Endothelial cell of umbilical vein (primary cell): Measurements from ENCODE around the gene VWA8. TPM values are rescaled to one million over a fixed set of nuclear protein-coding genes. Genes with fewer than 3 reads are reported as not detected.

Source experiments
- BruUV-seq: library from RNA; stranded (reverse); fragments of 400-500 nt; replicated peaks from 2 replicates; lab custom pipeline; 2021; lab: Mats Ljungman, UMichigan
- CTCF ChIA-PET: fragments of 300-600, 350-600 bp; sonication (Branson Sonifier 250); formaldehyde crosslinking; loops from one replicate; lab custom pipeline; 2021; ENCODE audit warnings: antibody characterized with exemption, inconsistent platforms; lab: Charles Lee
- POLR2A ChIA-PET: fragments of 300-600, 350-600 bp; sonication (Branson Sonifier 250); formaldehyde crosslinking; loops from one replicate; lab custom pipeline; 2021; ENCODE audit warnings: antibody characterized with exemption, inconsistent platforms; lab: Charles Lee
- DNase-seq: peaks from one replicate; pipeline ENCODE4 v3.0.0-alpha.2; 2011; ENCODE audit warnings: low read depth, low spot score
- FAIRE-seq: peaks from 2 replicates; lab custom pipeline; 2011; peaks lifted over from hg19 to GRCh38; lab: Jason Lieb, UNC
- H2AFZ ChIP-seq: 2 replicates; pipeline ENCODE4 v1.6.0; 2012; ENCODE audit warnings: low read depth, low read length, control low read depth, inconsistent platforms
- H3K27ac ChIP-seq: 2 replicates; pipeline ENCODE4 v1.5.1; 2011; ENCODE audit warnings: low read depth, mild to moderate bottlenecking, control low read depth, low read length, moderate library complexity; ENCODE audit not compliant: insufficient read depth
- H3K27me3 ChIP-seq, 2 experiments: 2 replicates each; pipeline versions ENCODE4 v1.6.0 to v1.6.1; 2011; ENCODE audit warnings: low read length in 2 of 2, mixed read lengths in 1 of 2; ENCODE audit not compliant: control insufficient read depth in 2 of 2, insufficient read depth in 2 of 2
- H3K36me3 ChIP-seq, 2 experiments: 2 replicates in 1 of 2; 3 replicates in 1 of 2; pipeline ENCODE4 v1.5.1; 2011; ENCODE audit warnings: low read length in 2 of 2, mild to moderate bottlenecking in 1 of 2, moderate library complexity in 1 of 2; ENCODE audit not compliant: control insufficient read depth in 2 of 2, insufficient read depth in 2 of 2; ENCODE audit errors: extremely low read depth in 1 of 2
- H3K4me1 ChIP-seq: 3 replicates; pipeline ENCODE4 v1.5.1; 2011; ENCODE audit warnings: mild to moderate bottlenecking, low read length; ENCODE audit not compliant: control insufficient read depth, insufficient read depth; ENCODE audit errors: extremely low read depth
- H3K4me2 ChIP-seq: 2 replicates; pipeline ENCODE4 v1.6.1; 2011; ENCODE audit warnings: low read length, control low read depth, mixed read lengths; ENCODE audit not compliant: insufficient read depth
- H3K4me3 ChIP-seq, 3 experiments: fragments of 200-600 bp in 1 of 3; sonication (generic), shearing (Covaris generic) in 1 of 3; replicated peaks in 1 of 3; 2 replicates each; pipeline ENCODE4 v1.5.1; 2011 to 2016; ENCODE audit warnings: control low read depth in 3 of 3, low read length in 3 of 3, mild to moderate bottlenecking in 2 of 3, inconsistent platforms in 1 of 3, low read depth in 1 of 3, moderate library complexity in 1 of 3; ENCODE audit not compliant: insufficient read depth in 1 of 3
- H3K79me2 ChIP-seq: 2 replicates; pipeline ENCODE4 v1.6.0; 2012; ENCODE audit warnings: low read length, inconsistent platforms; ENCODE audit not compliant: control insufficient read depth, insufficient read depth
- H3K9ac ChIP-seq: replicated peaks from 2 replicates; pipeline ENCODE3; 2011; ENCODE audit warnings: low read length, control low read depth; ENCODE audit not compliant: insufficient read depth; ENCODE audit errors: extremely low read depth
- H3K9me1 ChIP-seq: replicated peaks from 3 replicates; pipeline ENCODE4 v1.6.0; 2011; ENCODE audit warnings: mild to moderate bottlenecking, low read length; ENCODE audit not compliant: control insufficient read depth, insufficient read depth; ENCODE audit errors: extremely low read depth
- H3K9me3 ChIP-seq: replicated peaks from 2 replicates; pipeline ENCODE4 v1.5.1; 2012; ENCODE audit warnings: low read length, inconsistent platforms; ENCODE audit not compliant: control insufficient read depth, insufficient read depth
- H4K20me1 ChIP-seq: replicated peaks from 2 replicates; pipeline ENCODE3; 2011; ENCODE audit warnings: mild to moderate bottlenecking, low read length; ENCODE audit not compliant: control insufficient read depth, insufficient read depth; ENCODE audit errors: extremely low read depth
- CTCF ChIP-seq, 2 donors: IDR thresholded peaks; 1 replicate in 1 of 2; 2 replicates in 1 of 2; pipeline ENCODE4 v1.5.1; 2011; ENCODE audit warnings: low read length in 2 of 2, mild to moderate bottlenecking in 2 of 2, moderate library complexity in 2 of 2, control low read depth in 1 of 2, inconsistent platforms in 1 of 2, low read depth in 1 of 2; ENCODE audit not compliant: insufficient read depth in 1 of 2; ENCODE audit errors: extremely low read depth in 1 of 2
- EZH2 ChIP-seq: IDR thresholded peaks from 2 replicates; pipeline ENCODE4 v1.6.1; 2012; ENCODE audit warnings: borderline replicate concordance, low read depth, mild to moderate bottlenecking, moderate library complexity, low read length, inconsistent platforms; ENCODE audit not compliant: severe bottlenecking
- FOS ChIP-seq: IDR thresholded peaks from 2 replicates; pipeline ENCODE4 v1.6.1; 2011; ENCODE audit warnings: mild to moderate bottlenecking, low read length, moderate library complexity, borderline replicate concordance; ENCODE audit not compliant: insufficient read depth
- GATA2 ChIP-seq: IDR thresholded peaks from 2 replicates; pipeline ENCODE4 v1.7.0; 2011; ENCODE audit warnings: low read depth, mild to moderate bottlenecking, moderate library complexity, mixed read lengths, low read length; ENCODE audit not compliant: insufficient read length, insufficient read depth
- JUN ChIP-seq: IDR thresholded peaks from 2 replicates; pipeline ENCODE4 v1.6.1; 2011; ENCODE audit warnings: borderline replicate concordance, low read depth; ENCODE audit not compliant: insufficient read length, insufficient read depth
- MAX ChIP-seq: IDR thresholded peaks from 2 replicates; pipeline ENCODE4 v1.6.1; 2011; ENCODE audit not compliant: insufficient read depth, insufficient read length
- MYC ChIP-seq: IDR thresholded peaks from one replicate; pipeline ENCODE4 v1.6.1; 2011; ENCODE audit warnings: mild to moderate bottlenecking, low read depth, low read length
- POLR2A ChIP-seq: IDR thresholded peaks from 2 replicates; pipeline ENCODE4 v1.6.1; 2012; ENCODE audit warnings: low read depth, mild to moderate bottlenecking, control low read depth, low read length
- POLR2AphosphoS5 ChIP-seq: IDR thresholded peaks from 2 replicates; pipeline ENCODE4 v1.6.1; 2012; ENCODE audit warnings: low read depth, mild to moderate bottlenecking, control low read depth, low read length, moderate library complexity; ENCODE audit not compliant: insufficient read depth
- dilution Hi-C: fragments of 300-500 bp; cut with MboI; formaldehyde crosslinking; loops from one replicate; pipeline ENCODE4 v1.15.0; 2019; ENCODE audit warnings: low sequenced_read_pairs; ENCODE audit not compliant: extremely low pct_ligation_motif_present
- intact Hi-C: fragments of 100-400 bp; cut with micrococcal nuclease; formaldehyde crosslinking; loops from one replicate; pipeline ENCODE4 v1.10.0; 2022
- polyA plus RNA-seq, 4 experiments: library from polyadenylated mRNA; depleted of rRNA in 3 of 4; stranded (reverse) in 3 of 4; unstranded in 1 of 4; fragments of >200 nt; gene quantifications; 2 replicates each; pipeline versions ENCODE4 v1.2.1 to v1.2.3, GENCODE V29; 2011 to 2012; ENCODE audit warnings: missing spikeins in 1 of 4
- total RNA-seq: library from RNA; stranded (reverse); gene quantifications from 2 replicates; pipeline ENCODE4 v1.2.3, GENCODE V29; 2021

VWA8 gene
- total and polyA plus RNA-seq, 2 donors (not counting 3 experiments of a cell fraction or from before 2014, with no cell fraction given): 2.9 to 11.3 TPM

DNA sequence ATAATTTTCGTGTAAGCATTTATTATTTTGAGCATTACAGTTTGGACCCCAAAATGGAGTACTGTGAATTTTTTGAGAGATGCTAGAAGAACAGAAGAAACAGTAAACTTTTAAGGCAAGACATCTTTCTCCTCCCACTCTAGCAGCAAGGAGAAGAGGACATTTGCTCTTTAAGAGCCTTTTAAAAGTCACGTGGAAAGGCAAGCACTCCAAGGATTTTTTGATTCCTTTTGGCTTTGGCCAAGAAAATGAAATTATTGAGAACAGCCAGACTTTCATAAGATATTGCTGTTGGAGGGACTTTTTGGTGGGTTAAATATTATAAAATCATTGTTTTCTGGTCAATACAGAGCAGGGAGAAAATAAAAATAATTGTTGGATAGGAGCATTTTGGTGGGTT lies 393.5 kb downstream of the VWA8 start:
- no peak overlapping the region for H3K4me3 ChIP-seq
- H4K20me1 ChIP-seq: no peaks in the 10 kb centered on the region
- no peak overlapping the region for H2AFZ ChIP-seq
- ChIA-PET CTCF (no interaction called here), POLR2A (no interaction called here)
- BruUV-seq: no TSS peak
- no peaks in the 10 kb centered on the region for H3K9me3 ChIP-seq
- no peaks in the 10 kb centered on the region for H3K9me1 ChIP-seq
- H3K27me3 ChIP-seq: no peaks in the 10 kb centered on the region
- no peak for TF ChIP-seq POLR2AphosphoS5
- TF ChIP-seq POLR2A: no peak
- TF ChIP-seq GATA2: no peak
- TF ChIP-seq JUN: no peak
- TF ChIP-seq MYC: no peak
- TF ChIP-seq CTCF (IDR thresholded peaks at IDR 0.05; ENCODE audit: extremely low read depth in 1 of 2, insufficient read depth in 1 of 2, low read depth in 1 of 2, low read length in 2 of 2): no peak
- TF ChIP-seq MAX: no peak
- no peak for TF ChIP-seq FOS
- TF ChIP-seq EZH2: no peak
- no peak overlapping the region for H3K27ac ChIP-seq
- no peaks in the 10 kb centered on the region for H3K79me2 ChIP-seq
- no peak overlapping the region for H3K4me2 ChIP-seq
- DNase-seq: no peak
- intact Hi-C loops (loop anchor here (10.0 kb wide), 1 partner anchor 77 kb away; no protein-coding TSS in a partner anchor), dilution Hi-C loops (no loop called here)
- no peak for FAIRE-seq
- no peaks in the 10 kb centered on the region for H3K36me3 ChIP-seq
- peaks cover 37% of the 10 kb centered on the region for H3K4me1 ChIP-seq
- H3K9ac ChIP-seq: no peak overlapping the region
